ENCODE measurements around the gene ITGA8. TPM values are rescaled to one million over a fixed set of nuclear protein-coding genes. Genes with fewer than 3 reads are reported as not detected.
A peak's percentile ranks its signal among the peaks of the same experiment; 100 is the strongest.
"Not testable (repeated sequence)": the region's sequence is repeated elsewhere in the genome, so short reads cannot be mapped to it uniquely, and the experiment has no call there.

The ITGA8 gene
- total RNA-seq, 3 donors from 2014 or later: not detected

DNA sequence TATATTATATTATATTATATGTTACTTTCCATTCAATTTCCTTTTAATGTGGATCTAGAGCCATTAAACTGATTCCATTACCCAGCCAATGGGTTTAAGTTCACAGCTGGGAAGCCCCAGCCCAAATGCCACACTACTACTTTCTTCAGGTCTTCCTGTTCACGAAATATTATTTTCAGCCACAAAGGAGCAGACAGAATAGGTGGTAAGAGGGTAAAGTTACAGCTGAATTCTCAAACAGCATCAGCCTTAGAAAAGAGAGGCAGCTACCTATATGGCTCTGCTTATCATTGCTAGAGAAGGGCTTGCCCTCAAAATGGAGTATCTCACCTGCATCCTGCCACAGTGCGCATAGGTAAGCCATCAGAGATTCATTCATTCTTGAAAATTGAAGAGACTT lies 128.3 kb downstream of the ITGA8 start:
- ATAC-seq (no peak), DNase-seq (no peak)
- H3K4me1 Mint-ChIP-seq (ENCODE audit: low read depth): no peaks in the 10 kb centered on the region
- H3K36me3 Mint-ChIP-seq (ENCODE audit: insufficient read depth): no peaks in the 10 kb centered on the region
- peaks cover 4% of the 10 kb centered on the region for H3K27me3 Mint-ChIP-seq (ENCODE audit: low read depth)
- no peak overlapping the region for H3K4me3 Mint-ChIP-seq
- no peaks in the 10 kb centered on the region for H3K9me3 Mint-ChIP-seq

DNA sequence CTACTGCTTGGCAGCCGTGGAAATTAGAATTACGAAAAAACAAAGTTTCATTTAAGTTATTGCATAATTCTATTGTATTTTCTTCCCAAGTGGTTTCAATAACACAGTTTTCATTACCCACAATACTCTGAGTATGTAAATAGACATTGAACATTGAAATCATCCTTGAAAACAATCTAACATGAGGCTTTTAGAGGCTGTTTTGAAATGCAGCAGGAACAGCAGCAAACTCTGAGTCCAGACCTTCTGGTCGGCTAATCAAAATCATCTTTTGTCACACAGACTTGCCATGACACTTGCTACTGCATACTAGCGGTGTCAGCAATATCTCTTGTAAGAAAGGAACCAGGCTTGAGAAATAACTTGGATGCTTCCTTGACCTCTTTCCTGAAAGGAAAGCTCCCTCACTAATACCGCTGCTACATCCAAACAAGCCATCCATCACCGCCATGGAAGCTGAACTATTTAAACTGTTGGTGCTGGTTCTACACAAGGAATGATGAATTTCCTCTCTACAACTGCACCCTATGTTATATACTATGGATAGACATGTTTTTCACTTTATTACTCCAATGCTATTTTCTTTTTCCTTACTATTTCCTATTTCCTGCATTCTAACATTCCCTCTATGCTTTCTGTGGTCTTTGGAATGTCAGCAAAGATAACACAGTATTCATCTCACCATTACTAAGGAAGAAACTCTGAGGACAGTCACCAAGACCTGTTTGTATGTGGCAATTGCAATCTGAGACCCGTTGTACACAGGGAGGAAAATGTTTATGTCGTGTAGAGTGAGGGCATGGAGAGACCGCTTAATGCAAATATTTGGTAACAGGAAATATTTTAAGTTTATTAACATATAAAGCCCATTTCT lies 130.8 kb downstream of the ITGA8 start:
- no peaks in the 10 kb centered on the region for H3K36me3 Mint-ChIP-seq (ENCODE audit: insufficient read depth)
- no peak for DNase-seq
- no peaks in the 10 kb centered on the region for H3K9me3 Mint-ChIP-seq
- no peaks in the 10 kb centered on the region for H3K27me3 Mint-ChIP-seq (ENCODE audit: low read depth)
- ATAC-seq: no peak
- no peak overlapping the region for H3K4me3 Mint-ChIP-seq
- H3K4me1 Mint-ChIP-seq (ENCODE audit: low read depth): no peaks in the 10 kb centered on the region

DNA sequence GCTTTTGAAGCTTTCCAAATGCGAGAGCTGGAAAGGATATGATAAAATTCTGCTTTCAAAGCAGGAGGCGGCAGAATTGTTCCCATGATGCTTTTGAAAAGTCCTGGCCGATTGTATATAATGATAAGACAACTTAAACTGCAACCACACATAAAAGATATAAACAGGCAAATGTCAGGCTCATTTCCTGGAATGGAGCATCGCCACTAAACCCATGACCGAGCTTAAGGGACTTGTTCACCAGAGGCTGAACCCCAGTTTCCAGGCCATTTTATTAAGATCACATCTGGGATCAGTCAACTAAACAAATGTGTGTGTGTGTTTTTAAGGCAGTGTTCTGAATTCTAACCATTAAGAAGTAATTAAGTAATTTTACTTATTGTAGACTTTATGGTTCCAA lies 131.6 kb downstream of the ITGA8 start:
- Mint-ChIP-seq H3K9me3 (no peaks in the 10 kb centered on the region), H3K36me3 (ENCODE audit: insufficient read depth) (no peaks in the 10 kb centered on the region), H3K27me3 (ENCODE audit: low read depth) (no peaks in the 10 kb centered on the region), H3K4me1 (ENCODE audit: low read depth) (no peaks in the 10 kb centered on the region), H3K4me3 (no peak overlapping the region)
- no peak for ATAC-seq
- no peak for DNase-seq

DNA sequence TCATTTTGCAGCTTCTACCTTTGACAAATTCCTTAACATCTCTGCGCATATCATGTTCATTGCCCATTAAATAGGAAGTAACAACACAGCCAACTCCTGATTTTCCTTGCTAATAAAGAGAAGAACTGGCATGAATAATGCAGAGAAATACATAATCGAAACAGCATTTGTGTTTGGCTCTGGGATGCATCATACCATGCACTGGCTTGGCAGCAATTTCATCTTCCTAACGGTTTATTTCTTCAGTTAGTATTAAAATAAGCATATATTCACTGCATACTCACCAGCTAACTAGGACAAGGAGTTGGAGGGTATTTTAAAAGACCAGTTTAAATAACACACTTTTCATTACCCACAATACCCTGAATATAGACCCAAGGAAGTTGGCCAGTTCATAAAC lies 132.5 kb downstream of the ITGA8 start:
- no peaks in the 10 kb centered on the region for H3K9me3 Mint-ChIP-seq
- no peak overlapping the region for H3K4me3 Mint-ChIP-seq
- ATAC-seq (no peak), DNase-seq (no peak)
- H3K4me1 Mint-ChIP-seq (ENCODE audit: low read depth): no peaks in the 10 kb centered on the region
- H3K36me3 Mint-ChIP-seq (ENCODE audit: insufficient read depth): no peaks in the 10 kb centered on the region
- no peaks in the 10 kb centered on the region for H3K27me3 Mint-ChIP-seq (ENCODE audit: low read depth)

DNA sequence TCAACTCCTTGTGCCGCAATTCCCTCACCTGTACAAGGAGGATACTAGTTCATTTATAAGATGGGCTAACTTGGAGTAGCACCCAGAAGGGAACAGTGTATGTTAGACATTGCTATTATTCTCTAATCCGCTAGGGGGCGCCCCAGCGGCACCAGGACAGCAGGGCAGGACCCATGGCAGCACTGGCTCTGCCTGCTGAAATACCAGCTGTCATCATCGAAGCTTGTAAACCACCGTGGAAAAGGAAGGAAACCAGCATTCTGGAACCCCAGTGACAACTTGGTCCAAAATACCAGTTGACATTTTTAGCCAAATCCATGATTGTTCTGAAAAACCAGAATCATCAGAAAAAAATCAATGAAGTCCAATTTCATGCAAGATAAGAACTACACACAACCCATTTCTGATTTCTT lies 134.4 kb downstream of the ITGA8 start:
- peaks cover under 1% of the 10 kb centered on the region for H3K27me3 Mint-ChIP-seq (ENCODE audit: low read depth)
- no peaks in the 10 kb centered on the region for H3K36me3 Mint-ChIP-seq (ENCODE audit: insufficient read depth)
- H3K4me3 Mint-ChIP-seq: no peak overlapping the region
- no peak for DNase-seq
- no peaks in the 10 kb centered on the region for H3K4me1 Mint-ChIP-seq (ENCODE audit: low read depth)
- no peaks in the 10 kb centered on the region for H3K9me3 Mint-ChIP-seq
- ATAC-seq: peak in 1 of 2 donors; percentile 55

DNA sequence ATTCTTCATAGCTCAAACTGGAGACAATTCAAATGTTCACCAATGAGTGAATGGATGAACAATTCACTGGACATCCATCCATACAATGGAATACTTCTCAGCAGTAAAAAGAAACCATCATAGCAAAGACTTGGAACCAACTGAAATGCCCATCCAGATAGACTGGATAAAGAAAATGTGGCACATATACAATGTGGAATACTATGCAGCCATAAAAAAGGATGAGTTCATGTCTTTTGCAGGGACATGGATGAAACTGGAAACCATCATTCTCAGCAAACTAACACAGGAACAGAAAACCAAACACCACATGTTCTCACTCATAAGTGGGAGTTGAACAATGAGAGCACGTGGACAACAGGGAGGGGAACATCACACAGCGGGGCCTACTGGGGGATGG lies 136.8 kb downstream of the ITGA8 start:
- H3K36me3 Mint-ChIP-seq (ENCODE audit: insufficient read depth); H3K4me1 Mint-ChIP-seq (ENCODE audit: low read depth); ATAC-seq; H3K4me3 Mint-ChIP-seq; H3K27me3 Mint-ChIP-seq (ENCODE audit: low read depth); DNase-seq; H3K9me3 Mint-ChIP-seq: not testable (repeated sequence)

DNA sequence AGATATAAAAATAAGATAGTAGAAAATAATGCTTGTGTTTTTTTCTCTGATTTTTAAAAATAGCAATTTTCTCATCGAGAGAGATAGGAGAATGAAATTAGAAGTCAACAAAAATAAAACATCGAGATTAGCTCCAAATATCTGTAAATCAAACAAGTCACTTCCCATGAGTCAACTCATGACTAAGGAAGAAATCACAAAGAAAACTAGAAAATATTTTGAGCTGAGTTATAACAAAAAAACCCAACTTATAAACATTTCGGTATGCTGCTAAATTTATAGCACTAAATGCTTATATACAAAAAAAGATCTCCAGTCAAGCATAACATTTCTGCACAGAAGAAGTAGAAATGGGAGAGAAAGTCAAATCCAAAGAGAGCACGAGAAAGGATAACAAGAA lies 140.1 kb downstream of the ITGA8 start:
- no peaks in the 10 kb centered on the region for H3K4me1 Mint-ChIP-seq (ENCODE audit: low read depth)
- no peak for DNase-seq
- H3K36me3 Mint-ChIP-seq (ENCODE audit: insufficient read depth): no peaks in the 10 kb centered on the region
- no peak for ATAC-seq
- H3K9me3 Mint-ChIP-seq: no peaks in the 10 kb centered on the region
- peaks cover 11% of the 10 kb centered on the region for H3K27me3 Mint-ChIP-seq (ENCODE audit: low read depth)
- H3K4me3 Mint-ChIP-seq: no peak overlapping the region

DNA sequence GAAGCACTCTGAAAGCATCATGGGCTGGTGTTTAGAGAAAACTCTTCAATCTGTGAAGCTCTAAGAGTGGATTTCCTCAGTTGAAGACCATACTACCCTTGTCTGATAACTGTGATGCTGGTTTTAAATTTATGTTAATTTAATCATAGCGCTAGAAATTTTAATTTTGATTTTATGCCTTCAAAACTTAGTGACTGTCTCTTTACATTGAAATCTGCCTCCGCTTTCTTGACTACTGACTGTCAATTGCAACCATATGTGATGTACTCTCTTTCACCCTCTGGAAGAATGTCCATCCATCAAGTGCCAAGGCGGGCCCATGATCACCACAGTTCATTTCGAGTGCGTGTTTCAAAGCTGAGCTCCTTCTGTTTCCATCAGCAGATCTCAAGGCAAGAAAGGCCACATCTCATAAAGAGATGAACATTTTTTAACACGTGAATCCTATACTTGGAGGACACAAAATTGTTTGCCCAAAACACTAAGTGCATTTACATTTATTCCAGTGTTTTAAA lies 147.1 kb downstream of the ITGA8 start:
- peaks cover 12% of the 10 kb centered on the region for H3K27me3 Mint-ChIP-seq (ENCODE audit: low read depth)
- no peaks in the 10 kb centered on the region for H3K9me3 Mint-ChIP-seq
- ATAC-seq (no peak), DNase-seq (no peak)
- no peaks in the 10 kb centered on the region for H3K4me1 Mint-ChIP-seq (ENCODE audit: low read depth)
- no peaks in the 10 kb centered on the region for H3K36me3 Mint-ChIP-seq (ENCODE audit: insufficient read depth)
- no peak overlapping the region for H3K4me3 Mint-ChIP-seq

DNA sequence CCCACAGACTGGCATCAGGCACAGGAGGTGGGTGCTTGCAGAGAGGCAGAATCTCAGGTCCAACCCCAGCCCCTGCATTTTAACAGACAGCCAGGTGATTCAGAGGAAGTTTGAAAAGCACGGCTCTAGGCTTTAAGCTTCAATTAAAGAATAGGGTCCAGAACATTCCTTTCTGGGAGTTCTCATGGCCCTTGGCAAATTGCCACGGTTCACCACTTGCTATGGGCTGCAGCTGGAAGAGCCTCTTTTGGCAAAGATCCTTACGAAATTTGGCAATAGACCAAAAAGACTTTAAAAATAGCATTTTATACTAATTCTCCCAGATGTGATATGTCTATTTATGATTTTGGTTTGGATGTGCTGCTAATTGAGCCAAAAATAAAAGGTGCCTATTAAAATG lies 148.1 kb downstream of the ITGA8 start:
- no peak overlapping the region for H3K4me3 Mint-ChIP-seq
- H3K27me3 Mint-ChIP-seq (ENCODE audit: low read depth): peaks cover 7% of the 10 kb centered on the region
- no peak for ATAC-seq
- no peak for DNase-seq
- no peaks in the 10 kb centered on the region for H3K4me1 Mint-ChIP-seq (ENCODE audit: low read depth)
- H3K36me3 Mint-ChIP-seq (ENCODE audit: insufficient read depth): no peaks in the 10 kb centered on the region
- H3K9me3 Mint-ChIP-seq: no peaks in the 10 kb centered on the region

DNA sequence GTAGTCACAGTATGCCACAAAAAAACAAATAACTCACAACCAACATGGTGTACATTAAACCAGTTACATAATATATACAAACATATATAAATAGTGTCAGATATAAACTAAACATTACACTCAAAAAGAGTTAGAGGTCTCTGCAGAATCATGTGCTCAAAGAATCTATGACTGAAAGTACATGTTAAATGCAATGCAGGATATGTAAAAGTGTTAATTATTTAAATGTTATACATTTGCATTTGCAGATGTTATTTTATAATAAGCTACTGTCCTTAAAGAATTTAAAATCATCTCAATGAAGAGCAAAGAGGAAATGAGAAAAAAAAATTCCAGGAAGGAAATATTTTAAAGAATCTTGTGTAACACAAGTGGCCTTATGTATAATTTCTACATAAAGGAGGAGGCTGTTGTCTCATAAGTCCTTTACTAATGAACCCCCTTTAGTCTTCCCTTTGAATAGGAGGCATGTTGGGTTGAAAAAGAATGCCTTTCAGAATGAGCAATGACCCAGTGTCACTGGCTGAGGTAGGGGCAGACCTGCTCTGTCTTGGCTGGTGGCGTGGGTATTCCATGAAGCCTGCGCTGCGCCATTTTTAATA lies 148.9 kb downstream of the ITGA8 start:
- no peak overlapping the region for H3K4me3 Mint-ChIP-seq
- no peak for ATAC-seq

DNA sequence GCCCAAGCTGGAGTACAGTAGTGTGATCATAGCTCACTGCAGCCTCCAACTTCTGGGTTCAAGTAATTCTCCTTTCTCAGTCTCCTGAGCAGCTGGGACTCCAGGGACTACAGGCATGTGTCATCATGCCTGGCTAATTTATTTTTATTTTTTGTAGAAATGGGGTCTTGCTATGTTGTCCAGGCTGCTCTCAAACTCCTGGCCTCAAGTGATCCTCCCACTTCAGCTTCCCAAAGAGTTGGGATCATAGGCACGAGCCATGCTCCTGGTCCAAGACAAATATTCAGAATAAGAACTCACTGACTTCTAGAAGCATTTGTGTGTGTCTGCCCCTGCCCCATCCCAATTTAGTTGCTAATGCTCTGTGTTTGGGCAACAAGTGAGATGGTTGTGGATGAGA lies 151.8 kb downstream of the ITGA8 start:
- Mint-ChIP-seq H3K36me3 (ENCODE audit: insufficient read depth) (no peaks in the 10 kb centered on the region), H3K4me1 (ENCODE audit: low read depth) (no peaks in the 10 kb centered on the region), H3K9me3 (no peaks in the 10 kb centered on the region), H3K27me3 (ENCODE audit: low read depth) (no peaks in the 10 kb centered on the region), H3K4me3 (no peak overlapping the region)
- ATAC-seq: no peak
- no peak for DNase-seq

More for the DNA sequence above, 148.9 kb downstream of the ITGA8 start:
- no peak for DNase-seq
- Mint-ChIP-seq H3K4me1 (ENCODE audit: low read depth) (no peaks in the 10 kb centered on the region), H3K9me3 (no peaks in the 10 kb centered on the region), H3K36me3 (ENCODE audit: insufficient read depth) (no peaks in the 10 kb centered on the region), H3K27me3 (ENCODE audit: low read depth) (peaks cover 6% of the 10 kb centered on the region)

DNA sequence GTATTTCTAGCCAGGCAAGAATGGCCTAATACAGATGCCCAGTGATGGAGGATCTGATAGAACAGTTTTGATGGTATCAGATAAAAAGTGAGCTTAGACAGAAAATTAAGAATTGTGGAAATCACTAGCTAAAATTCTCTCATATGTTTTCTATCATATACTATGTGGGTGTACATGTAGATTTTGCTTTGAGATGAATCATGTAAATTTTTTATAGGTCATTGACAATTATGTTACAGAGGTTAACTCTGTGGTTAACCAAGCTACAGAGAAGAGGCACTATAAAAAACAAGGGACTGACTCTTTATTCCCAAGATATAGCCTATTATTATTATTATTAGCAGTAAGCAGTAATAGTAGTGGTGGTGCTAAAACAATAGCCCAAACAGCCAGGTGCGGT lies 156.5 kb downstream of the ITGA8 start:
- Mint-ChIP-seq H3K27me3 (ENCODE audit: low read depth) (no peaks in the 10 kb centered on the region), H3K36me3 (ENCODE audit: insufficient read depth) (no peaks in the 10 kb centered on the region), H3K4me3 (no peak overlapping the region), H3K4me1 (ENCODE audit: low read depth) (no peaks in the 10 kb centered on the region), H3K9me3 (no peaks in the 10 kb centered on the region)
- DNase-seq (no peak), ATAC-seq (no peak)

DNA sequence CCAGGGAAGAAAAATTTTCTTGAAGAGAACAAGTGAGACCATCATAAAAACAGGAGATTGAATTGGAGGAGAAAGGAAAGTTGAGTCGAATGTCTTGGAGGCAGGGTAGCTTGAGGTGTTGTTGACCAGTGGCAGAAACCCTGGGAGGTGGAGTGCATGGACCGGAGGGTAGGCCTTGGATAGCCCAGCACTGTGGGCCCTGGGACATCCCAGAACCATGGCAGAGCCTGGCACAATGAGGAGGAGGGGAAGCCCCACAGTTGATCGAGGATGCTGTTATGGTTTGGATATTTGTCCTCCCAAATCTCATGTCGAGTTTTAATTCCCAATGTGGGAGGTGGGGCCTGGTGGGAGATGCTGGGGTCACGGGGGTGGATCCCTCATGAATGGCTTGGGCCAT lies 157.1 kb downstream of the ITGA8 start:
- Mint-ChIP-seq H3K27me3 (ENCODE audit: low read depth) (no peaks in the 10 kb centered on the region), H3K4me3 (no peak overlapping the region), H3K4me1 (ENCODE audit: low read depth) (no peaks in the 10 kb centered on the region), H3K9me3 (no peaks in the 10 kb centered on the region), H3K36me3 (ENCODE audit: insufficient read depth) (no peaks in the 10 kb centered on the region)
- no peak for DNase-seq
- no peak for ATAC-seq

DNA sequence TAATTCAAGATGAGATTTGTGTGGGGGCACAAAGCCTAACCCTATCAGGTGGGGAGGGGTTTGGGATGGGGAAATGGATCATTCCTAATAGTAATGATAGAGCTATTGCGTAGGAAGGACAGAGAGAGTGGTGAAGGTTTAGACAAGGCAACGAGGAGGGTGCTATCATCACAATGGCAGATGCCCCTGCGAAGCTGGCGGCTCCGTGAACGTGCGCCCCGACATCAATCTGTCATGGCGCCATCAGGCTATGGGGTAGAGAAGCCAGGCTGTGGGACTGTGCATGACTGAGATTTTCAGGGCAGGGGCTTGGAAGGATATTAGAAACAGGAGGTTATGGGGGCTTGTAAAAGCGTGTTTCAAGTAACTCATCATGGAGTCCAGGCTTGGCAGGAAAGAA lies 157.6 kb downstream of the ITGA8 start:
- H3K27me3 Mint-ChIP-seq (ENCODE audit: low read depth): no peaks in the 10 kb centered on the region
- DNase-seq (no peak), ATAC-seq (no peak)
- H3K36me3 Mint-ChIP-seq (ENCODE audit: insufficient read depth): no peaks in the 10 kb centered on the region
- no peak overlapping the region for H3K4me3 Mint-ChIP-seq
- no peaks in the 10 kb centered on the region for H3K4me1 Mint-ChIP-seq (ENCODE audit: low read depth)
- H3K9me3 Mint-ChIP-seq: no peaks in the 10 kb centered on the region

DNA sequence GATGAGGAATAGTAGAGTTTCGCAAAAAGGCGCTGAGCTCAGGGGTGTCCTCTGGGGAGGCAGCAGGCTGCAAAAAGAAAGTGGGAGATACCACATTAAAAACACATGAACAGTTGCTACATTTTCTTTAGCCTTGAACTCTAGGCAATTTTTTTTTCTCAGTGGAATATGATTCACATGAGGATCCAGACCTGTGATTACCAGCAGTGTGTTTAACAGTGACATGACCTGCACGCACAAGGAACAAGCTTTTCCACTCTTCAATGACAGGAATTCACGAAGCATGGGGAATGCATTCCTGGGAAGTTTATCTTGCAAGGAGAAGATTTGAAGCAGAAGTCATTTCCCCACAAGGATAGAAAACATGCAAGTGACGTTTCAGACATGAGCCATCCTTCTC lies 161.6 kb downstream of the ITGA8 start:
- Mint-ChIP-seq H3K27me3 (ENCODE audit: low read depth) (peaks cover 2% of the 10 kb centered on the region), H3K9me3 (peaks cover 4% of the 10 kb centered on the region), H3K4me1 (ENCODE audit: low read depth) (no peaks in the 10 kb centered on the region), H3K4me3 (no peak overlapping the region), H3K36me3 (ENCODE audit: insufficient read depth) (no peaks in the 10 kb centered on the region)
- ATAC-seq (no peak), DNase-seq (no peak)
